Stomach (tissue), 9 donors: ENCODE results near the gene MYLK2. TPM values are rescaled to one million over a fixed set of nuclear protein-coding genes. Genes with fewer than 3 reads are reported as not detected.
A peak's percentile ranks its signal among the peaks of the same experiment; 100 is the strongest.

ENCODE experiments used
- DNase-seq, 2 donors: peaks; one replicate each; pipeline versions ENCODE4 v3.0.0 to v3.0.0-alpha.2; 2013 to 2019
- H3K27ac ChIP-seq, 5 donors: fragments of 200-600 bp in 4 of 5; sonication (generic) in 4 of 5; one replicate each; pipeline ENCODE4 v1.5.1; 2013 to 2019; ENCODE audit warnings: mild to moderate bottlenecking in 1 of 5, moderate library complexity in 1 of 5
- H3K27me3 ChIP-seq, 3 donors: fragments of 200-600 bp; sonication (generic); one replicate each; pipeline ENCODE4 v1.5.1; 2017 to 2019; ENCODE audit warnings: mixed run types in 1 of 3
- H3K36me3 ChIP-seq, 4 donors: fragments of 200-600 bp; sonication (generic); 1 replicate in 3 of 4; 2 replicates in 1 of 4; pipeline ENCODE4 v1.5.1; 2016 to 2019
- H3K4me1 ChIP-seq, 4 donors: fragments of 200-600 bp; sonication (generic); one replicate each; pipeline ENCODE4 v1.5.1; 2016 to 2019
- H3K4me3 ChIP-seq, 4 donors: fragments of 200-600 bp; sonication (generic) in 3 of 4; one replicate each; pipeline ENCODE4 v1.5.1; 2016 to 2019; ENCODE audit warnings: mild to moderate bottlenecking in 1 of 4
- H3K9me3 ChIP-seq, 4 donors: fragments of 200-600 bp; sonication (generic); one replicate each; pipeline ENCODE4 v1.5.1; 2016 to 2019
- CTCF ChIP-seq, 7 experiments: fragments of 450-650 bp in 4 of 7; fragments of 200-600 bp in 3 of 7; sonication (generic) in 3 of 7; IDR thresholded peaks; one replicate each; pipeline ENCODE4 v1.5.1; 2016 to 2019; ENCODE audit warnings: antibody characterized with exemption in 7 of 7, control low read depth in 2 of 7, mild to moderate bottlenecking in 1 of 7
- EP300 ChIP-seq: sonication (generic); formaldehyde crosslinking; IDR thresholded peaks from one replicate; pipeline ENCODE4 v1.6.1; 2017; ENCODE audit warnings: antibody characterized with exemption
- POLR2A ChIP-seq, 4 donors: fragments of 450-650 bp; IDR thresholded peaks; one replicate each; pipeline ENCODE4 v1.6.1; 2016; ENCODE audit warnings: antibody characterized with exemption in 4 of 4, control low read depth in 2 of 4, mild to moderate bottlenecking in 1 of 4, moderate library complexity in 1 of 4
- POLR2AphosphoS5 ChIP-seq, 3 donors: sonication (generic); formaldehyde crosslinking; IDR thresholded peaks; one replicate each; pipeline ENCODE4 v1.6.1; 2016; ENCODE audit warnings: antibody characterized with exemption in 3 of 3
- WGBS, 5 donors: extraction: QIAGEN DNeasy Blood & Tissue Kit in 3 of 5; methylation state at CpG; one replicate each; pipeline versions ENCODE4 v1.1.5 to v1.1.7; 2013 to 2018; 5-methylcytosine and 5-hydroxymethylcytosine counted together
- intact Hi-C: fragments of 100-400 bp; cut with DNase I; formaldehyde crosslinking; loops from one replicate; pipeline ENCODE4 v1.15.1; 2023; ENCODE audit warnings: low total_unique reads
- polyA plus RNA-seq, 3 donors: library from polyadenylated mRNA; stranded (reverse); fragments of 200-250 nt; gene quantifications; one replicate each; pipeline ENCODE4 v1.2.3, GENCODE V29; 2013
- total RNA-seq, 5 donors: library from RNA; depleted of rRNA; stranded (reverse); fragments of >200 nt; gene quantifications; one replicate each; pipeline versions ENCODE4 v1.1.0 to v1.2.3, GENCODE V29; 2014 to 2016
- donor health status: healthy with polysubstance abuse.
- donor health status: Bipolar disorder and iron deficiency.
- donor health status: healthy.

The MYLK2 gene
- total and polyA plus RNA-seq, 8 donors = 0.19 to 0.45 (median 0.37) TPM; not detected in 3

- no peaks in the 10 kb centered on the region for H3K9me3 ChIP-seq
- intact Hi-C loops = no loop called here
- DNase-seq = no peak
- peaks cover 11 to 20% (median 19%) of the 10 kb centered on the region in 4 donors for H3K4me1 ChIP-seq
- H3K27ac ChIP-seq = no peak overlapping the region
- H3K36me3 ChIP-seq = no peaks in the 10 kb centered on the region
- H3K4me3 ChIP-seq = no peak overlapping the region
- TF ChIP-seq POLR2A (IDR thresholded peaks at IDR 0.05) (no peak), POLR2AphosphoS5 (IDR thresholded peaks at IDR 0.05) (no peak), EP300 (no peak), CTCF (IDR thresholded peaks at IDR 0.05) (no peak)
- WGBS, 5 donors = 20 to 50% (median 25%) methylated on average over 1 to 3 of the region's 3 CpGs
- H3K27me3 ChIP-seq = peaks cover 0 to 78% (median 14%) of the 10 kb centered on the region in 3 donors
Observed at GRCh38 chr20:31858760-31859083, 39.6 kb downstream of the MYLK2 start.

- Histone ChIP-seq H3K4me3 (no peak overlapping the region), H3K36me3 (no peaks in the 10 kb centered on the region), H3K27ac (no peak overlapping the region), H3K4me1 (peaks cover 11 to 20% (median 19%) of the 10 kb centered on the region in 4 donors), H3K9me3 (no peaks in the 10 kb centered on the region), H3K27me3 (peaks cover 0 to 71% (median 14%) of the 10 kb centered on the region in 3 donors)
- no peak for TF ChIP-seq EP300
- no peak for TF ChIP-seq POLR2AphosphoS5 (IDR thresholded peaks at IDR 0.05)
- DNase-seq = no peak
- WGBS, 5 donors = 92 to 98% (median 95%) methylated on average over 5 of the region's 5 CpGs
- intact Hi-C loops = no loop called here
Observed at GRCh38 chr20:31859266-31859997, 40.3 kb downstream of the MYLK2 start.

DNA sequence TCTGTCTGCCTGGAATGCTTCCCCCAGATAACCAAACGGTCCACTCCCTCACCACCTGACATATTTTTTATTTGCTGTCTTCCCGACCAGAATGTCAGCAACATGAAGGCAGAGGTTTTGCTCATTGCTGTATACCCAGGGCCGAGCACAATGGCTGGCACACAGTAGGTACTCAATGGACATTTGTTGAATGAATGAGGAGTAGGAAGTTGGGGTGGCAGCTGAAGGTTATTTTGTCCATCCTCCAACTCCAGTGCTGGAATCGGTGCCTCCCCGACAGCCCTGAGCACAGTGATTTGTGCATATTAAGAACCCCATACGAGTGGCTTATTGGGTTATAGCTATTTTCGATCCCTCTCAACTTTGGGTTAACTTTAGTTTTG lies 40.8 kb downstream of the MYLK2 start:
- intact Hi-C loops = no loop called here
- Histone ChIP-seq H3K27me3 (peaks cover 0 to 69% (median 14%) of the 10 kb centered on the region in 3 donors), H3K9me3 (no peaks in the 10 kb centered on the region), H3K4me1 (peaks cover 11 to 20% (median 19%) of the 10 kb centered on the region in 4 donors), H3K4me3 (no peak overlapping the region), H3K27ac (no peak overlapping the region), H3K36me3 (no peaks in the 10 kb centered on the region)
- TF ChIP-seq POLR2AphosphoS5 (IDR thresholded peaks at IDR 0.05) (no peak), POLR2A (IDR thresholded peaks at IDR 0.05) (no peak), CTCF (IDR thresholded peaks at IDR 0.05) (no peak), EP300 (no peak)
- no peak for DNase-seq
- WGBS, 5 donors = 46 to 59% (median 54%) methylated on average over 7 of the region's 7 CpGs

DNA sequence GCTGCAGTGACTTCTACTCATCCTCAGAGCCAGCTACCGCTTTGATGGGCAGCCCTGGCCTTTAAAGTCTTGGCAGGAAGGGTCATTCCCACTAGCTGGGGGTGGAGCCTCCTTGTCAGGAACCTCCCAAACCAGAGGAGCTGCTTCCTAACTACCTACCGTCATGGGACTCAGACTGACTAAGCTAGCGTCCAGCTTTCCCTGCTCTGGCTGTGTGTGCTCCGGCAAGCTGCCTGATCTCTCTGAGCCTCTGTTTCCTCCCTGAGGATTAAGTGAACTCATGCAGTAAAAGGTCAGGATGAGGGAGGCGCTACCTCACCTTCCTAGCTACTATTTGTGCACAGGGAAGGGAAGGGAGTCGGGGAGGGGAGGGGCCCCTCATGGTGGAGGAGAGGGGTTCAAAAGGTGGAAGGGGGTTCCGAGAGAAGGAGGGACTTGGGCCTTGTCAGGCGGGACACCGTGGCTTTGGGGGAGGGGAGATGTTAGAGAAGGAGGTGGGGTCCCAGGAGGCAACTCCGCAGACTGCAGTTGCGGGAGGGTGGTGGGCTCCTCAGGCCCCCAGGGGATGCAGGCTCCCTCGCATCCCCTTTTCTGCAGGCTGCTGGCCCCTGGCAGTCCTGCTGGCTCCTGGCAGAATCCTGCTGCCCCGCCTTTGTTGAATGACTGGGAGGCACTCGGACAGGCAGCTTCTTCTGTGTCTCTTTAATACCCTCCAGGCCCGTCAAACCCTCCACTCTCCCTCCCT lies 41.4 kb downstream of the MYLK2 start:
- H3K9me3 ChIP-seq = no peaks in the 10 kb centered on the region
- DNase-seq = no peak
- TF ChIP-seq CTCF (IDR thresholded peaks at IDR 0.05) = no peak
- TF ChIP-seq EP300 = no peak
- TF ChIP-seq POLR2A (IDR thresholded peaks at IDR 0.05) = no peak
- TF ChIP-seq POLR2AphosphoS5 (IDR thresholded peaks at IDR 0.05) = no peak
- H3K27me3 ChIP-seq = peaks cover 0 to 63% (median 14%) of the 10 kb centered on the region in 3 donors
- H3K36me3 ChIP-seq = no peaks in the 10 kb centered on the region
- WGBS, 5 donors = 5 to 19% (median 10%) methylated on average over 15 of the region's 15 CpGs
- H3K4me1 ChIP-seq = peaks cover 11 to 20% (median 19%) of the 10 kb centered on the region in 4 donors
- H3K4me3 ChIP-seq = peak overlapping the region; percentile 48 to 71 (median 54)
- peak overlapping the region in 1 of 5 donors; percentile 32 for H3K27ac ChIP-seq
- intact Hi-C loops = no loop called here
